ENCODE measurements around the gene YIPF4.

DNA sequence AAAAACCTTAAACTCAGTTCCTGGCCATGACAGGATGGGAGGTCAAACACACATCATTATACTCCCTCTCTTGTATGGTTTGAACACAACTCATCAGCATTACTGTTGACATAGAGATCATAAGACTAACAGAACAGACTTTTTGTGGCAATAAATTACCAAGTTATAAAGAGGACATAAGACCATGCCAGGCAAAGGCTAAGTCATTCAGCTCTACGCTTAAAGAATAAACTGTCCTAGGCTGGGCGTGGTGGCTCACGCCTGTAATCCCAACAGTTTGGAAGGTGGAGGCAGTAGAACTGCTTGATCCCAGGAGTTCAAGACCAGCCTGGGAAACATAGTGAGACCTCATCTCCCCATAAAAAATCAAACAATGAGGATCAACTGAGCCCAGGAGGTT is 29.4 kb upstream of the YIPF4 start:
- TF ChIP-seq, protein P1, sequence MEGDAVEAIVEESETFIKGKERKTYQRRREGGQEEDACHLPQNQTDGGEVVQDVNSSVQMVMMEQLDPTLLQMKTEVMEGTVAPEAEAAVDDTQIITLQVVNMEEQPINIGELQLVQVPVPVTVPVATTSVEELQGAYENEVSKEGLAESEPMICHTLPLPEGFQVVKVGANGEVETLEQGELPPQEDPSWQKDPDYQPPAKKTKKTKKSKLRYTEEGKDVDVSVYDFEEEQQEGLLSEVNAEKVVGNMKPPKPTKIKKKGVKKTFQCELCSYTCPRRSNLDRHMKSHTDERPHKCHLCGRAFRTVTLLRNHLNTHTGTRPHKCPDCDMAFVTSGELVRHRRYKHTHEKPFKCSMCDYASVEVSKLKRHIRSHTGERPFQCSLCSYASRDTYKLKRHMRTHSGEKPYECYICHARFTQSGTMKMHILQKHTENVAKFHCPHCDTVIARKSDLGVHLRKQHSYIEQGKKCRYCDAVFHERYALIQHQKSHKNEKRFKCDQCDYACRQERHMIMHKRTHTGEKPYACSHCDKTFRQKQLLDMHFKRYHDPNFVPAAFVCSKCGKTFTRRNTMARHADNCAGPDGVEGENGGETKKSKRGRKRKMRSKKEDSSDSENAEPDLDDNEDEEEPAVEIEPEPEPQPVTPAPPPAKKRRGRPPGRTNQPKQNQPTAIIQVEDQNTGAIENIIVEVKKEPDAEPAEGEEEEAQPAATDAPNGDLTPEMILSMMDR (IDR thresholded peaks at IDR 0.05) = no peak
- TF ChIP-seq, protein P2, sequence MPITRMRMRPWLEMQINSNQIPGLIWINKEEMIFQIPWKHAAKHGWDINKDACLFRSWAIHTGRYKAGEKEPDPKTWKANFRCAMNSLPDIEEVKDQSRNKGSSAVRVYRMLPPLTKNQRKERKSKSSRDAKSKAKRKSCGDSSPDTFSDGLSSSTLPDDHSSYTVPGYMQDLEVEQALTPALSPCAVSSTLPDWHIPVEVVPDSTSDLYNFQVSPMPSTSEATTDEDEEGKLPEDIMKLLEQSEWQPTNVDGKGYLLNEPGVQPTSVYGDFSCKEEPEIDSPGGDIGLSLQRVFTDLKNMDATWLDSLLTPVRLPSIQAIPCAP (CRISPR knock-in tag; IDR thresholded peaks at IDR 0.05) = no peak
- TF ChIP-seq GTF2I (CRISPR knock-in tag; conservative IDR thresholded peaks at IDR 0.05) = no peak
- no peak for TF ChIP-seq NR3C1 (CRISPR knock-in tag; conservative IDR thresholded peaks at IDR 0.05; ENCODE audit: low read depth)
- no peak for TF ChIP-seq SP1 (CRISPR knock-in tag; conservative IDR thresholded peaks at IDR 0.05)
- no peak for TF ChIP-seq ETV6 (CRISPR knock-in tag; IDR thresholded peaks at IDR 0.05)
- no peak for TF ChIP-seq NR2C2 (CRISPR knock-in tag; IDR thresholded peaks at IDR 0.05)
- TF ChIP-seq, protein P3, sequence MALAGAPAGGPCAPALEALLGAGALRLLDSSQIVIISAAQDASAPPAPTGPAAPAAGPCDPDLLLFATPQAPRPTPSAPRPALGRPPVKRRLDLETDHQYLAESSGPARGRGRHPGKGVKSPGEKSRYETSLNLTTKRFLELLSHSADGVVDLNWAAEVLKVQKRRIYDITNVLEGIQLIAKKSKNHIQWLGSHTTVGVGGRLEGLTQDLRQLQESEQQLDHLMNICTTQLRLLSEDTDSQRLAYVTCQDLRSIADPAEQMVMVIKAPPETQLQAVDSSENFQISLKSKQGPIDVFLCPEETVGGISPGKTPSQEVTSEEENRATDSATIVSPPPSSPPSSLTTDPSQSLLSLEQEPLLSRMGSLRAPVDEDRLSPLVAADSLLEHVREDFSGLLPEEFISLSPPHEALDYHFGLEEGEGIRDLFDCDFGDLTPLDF (CRISPR knock-in tag; IDR thresholded peaks at IDR 0.05) = no peak
- TF ChIP-seq CREM (CRISPR knock-in tag; IDR thresholded peaks at IDR 0.05) = no peak
- TF ChIP-seq, protein P4, sequence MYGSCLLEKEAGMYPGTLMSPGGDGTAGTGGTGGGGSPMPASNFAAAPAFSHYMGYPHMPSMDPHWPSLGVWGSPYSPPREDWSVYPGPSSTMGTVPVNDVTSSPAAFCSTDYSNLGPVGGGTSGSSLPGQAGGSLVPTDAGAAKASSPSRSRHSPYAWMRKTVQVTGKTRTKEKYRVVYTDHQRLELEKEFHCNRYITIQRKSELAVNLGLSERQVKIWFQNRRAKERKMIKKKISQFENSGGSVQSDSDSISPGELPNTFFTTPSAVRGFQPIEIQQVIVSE (CRISPR knock-in tag; IDR thresholded peaks at IDR 0.05; ENCODE audit: borderline replicate concordance) = no peak
- TF ChIP-seq, protein P5, sequence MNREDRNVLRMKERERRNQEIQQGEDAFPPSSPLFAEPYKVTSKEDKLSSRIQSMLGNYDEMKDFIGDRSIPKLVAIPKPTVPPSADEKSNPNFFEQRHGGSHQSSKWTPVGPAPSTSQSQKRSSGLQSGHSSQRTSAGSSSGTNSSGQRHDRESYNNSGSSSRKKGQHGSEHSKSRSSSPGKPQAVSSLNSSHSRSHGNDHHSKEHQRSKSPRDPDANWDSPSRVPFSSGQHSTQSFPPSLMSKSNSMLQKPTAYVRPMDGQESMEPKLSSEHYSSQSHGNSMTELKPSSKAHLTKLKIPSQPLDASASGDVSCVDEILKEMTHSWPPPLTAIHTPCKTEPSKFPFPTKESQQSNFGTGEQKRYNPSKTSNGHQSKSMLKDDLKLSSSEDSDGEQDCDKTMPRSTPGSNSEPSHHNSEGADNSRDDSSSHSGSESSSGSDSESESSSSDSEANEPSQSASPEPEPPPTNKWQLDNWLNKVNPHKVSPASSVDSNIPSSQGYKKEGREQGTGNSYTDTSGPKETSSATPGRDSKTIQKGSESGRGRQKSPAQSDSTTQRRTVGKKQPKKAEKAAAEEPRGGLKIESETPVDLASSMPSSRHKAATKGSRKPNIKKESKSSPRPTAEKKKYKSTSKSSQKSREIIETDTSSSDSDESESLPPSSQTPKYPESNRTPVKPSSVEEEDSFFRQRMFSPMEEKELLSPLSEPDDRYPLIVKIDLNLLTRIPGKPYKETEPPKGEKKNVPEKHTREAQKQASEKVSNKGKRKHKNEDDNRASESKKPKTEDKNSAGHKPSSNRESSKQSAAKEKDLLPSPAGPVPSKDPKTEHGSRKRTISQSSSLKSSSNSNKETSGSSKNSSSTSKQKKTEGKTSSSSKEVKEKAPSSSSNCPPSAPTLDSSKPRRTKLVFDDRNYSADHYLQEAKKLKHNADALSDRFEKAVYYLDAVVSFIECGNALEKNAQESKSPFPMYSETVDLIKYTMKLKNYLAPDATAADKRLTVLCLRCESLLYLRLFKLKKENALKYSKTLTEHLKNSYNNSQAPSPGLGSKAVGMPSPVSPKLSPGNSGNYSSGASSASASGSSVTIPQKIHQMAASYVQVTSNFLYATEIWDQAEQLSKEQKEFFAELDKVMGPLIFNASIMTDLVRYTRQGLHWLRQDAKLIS (CRISPR knock-in tag; IDR thresholded peaks at IDR 0.05; ENCODE audit: borderline replicate concordance) = no peak
